Kidney epithelial cell (primary cell): ENCODE results near the gene ETV6. TPM values are rescaled to one million over a fixed set of nuclear protein-coding genes. Genes with fewer than 3 reads are reported as not detected.

ENCODE experiments used
- DNase-seq: peaks from one replicate; pipeline ENCODE4 v3.0.0-alpha.2; 2010; ENCODE audit warnings: low read depth
- H3K27me3 ChIP-seq: 2 replicates; pipeline ENCODE4 v1.6.0; 2011; ENCODE audit warnings: low read length; ENCODE audit not compliant: control insufficient read depth, insufficient read depth
- H3K36me3 ChIP-seq: 2 replicates; pipeline ENCODE4 v1.5.1; 2011; ENCODE audit warnings: low read length; ENCODE audit not compliant: control insufficient read depth, insufficient read depth
- H3K4me3 ChIP-seq: 2 replicates; pipeline ENCODE4 v1.5.1; 2011; ENCODE audit warnings: low read depth, mild to moderate bottlenecking, control low read depth, low read length
- CTCF ChIP-seq: IDR thresholded peaks from 2 replicates; pipeline ENCODE4 v1.5.1; 2011; ENCODE audit warnings: mild to moderate bottlenecking, moderate library complexity, low read length, control low read depth, inconsistent platforms; ENCODE audit not compliant: insufficient read depth, poor library complexity, severe bottlenecking
- total RNA-seq: library from RNA; depleted of rRNA; stranded (reverse); fragments of >200 nt; gene quantifications from 2 replicates; pipeline ENCODE4 v1.2.3, GENCODE V29; 2015

The ETV6 gene
- total RNA-seq, 1 donor from 2014 or later: 17.6 TPM

- Histone ChIP-seq H3K36me3 (peaks cover 1% of the 10 kb centered on the region), H3K4me3 (no peak overlapping the region), H3K27me3 (no peaks in the 10 kb centered on the region)
- no peak for DNase-seq
- TF ChIP-seq CTCF: no peak
Measured at GRCh38 chr12:11757531-11757930, 108.1 kb downstream of the ETV6 start.

- TF ChIP-seq CTCF: no peak
- no peak for DNase-seq
- H3K4me3 ChIP-seq: no peak overlapping the region
- H3K36me3 ChIP-seq: peaks cover 1% of the 10 kb centered on the region
- no peaks in the 10 kb centered on the region for H3K27me3 ChIP-seq
Measured at GRCh38 chr12:11758087-11758486, 108.6 kb downstream of the ETV6 start.

GRCh38 chr12:11758510-11759493, 109.3 kb downstream of the ETV6 start:
- no peaks in the 10 kb centered on the region for H3K36me3 ChIP-seq
- DNase-seq: no peak
- no peak overlapping the region for H3K4me3 ChIP-seq
- TF ChIP-seq CTCF: no peak
- H3K27me3 ChIP-seq: no peaks in the 10 kb centered on the region

GRCh38 chr12:11759494-11759878, 110.0 kb downstream of the ETV6 start:
- H3K36me3 ChIP-seq: no peaks in the 10 kb centered on the region
- H3K27me3 ChIP-seq: no peaks in the 10 kb centered on the region
- no peak for DNase-seq
- no peak for TF ChIP-seq CTCF
- no peak overlapping the region for H3K4me3 ChIP-seq

GRCh38 chr12:11759899-11760298, 110.4 kb downstream of the ETV6 start:
- no peak overlapping the region for H3K4me3 ChIP-seq
- no peak for DNase-seq
- TF ChIP-seq CTCF: no peak
- H3K27me3 ChIP-seq: no peaks in the 10 kb centered on the region
- H3K36me3 ChIP-seq: no peaks in the 10 kb centered on the region
